Kidney capillary endothelial cell (primary cell): Measurements from ENCODE around the gene SVOP.
"Not testable (repeated sequence)": the region's sequence is repeated elsewhere in the genome, so short reads cannot be mapped to it uniquely, and the experiment has no call there.

Source experiments
- DNase-seq: peaks from one replicate; pipeline ENCODE4 v3.0.0-alpha.2; 2018; ENCODE audit warnings: low spot score

Gene SVOP

GRCh38 chr12:109033239-109034196, 12.7 kb upstream of the SVOP start:
- DNase-seq: no peak

- no peak for DNase-seq
Measured at GRCh38 chr12:109029411-109029810, 8.5 kb upstream of the SVOP start.

GRCh38 chr12:109028624-109029023, 7.8 kb upstream of the SVOP start:
- not testable (repeated sequence) for DNase-seq

GRCh38 chr12:109027767-109028166, 6.9 kb upstream of the SVOP start:
- no peak for DNase-seq

- DNase-seq: no peak
Measured at GRCh38 chr12:109020146-109020795, 597 bp downstream of the SVOP start.

GRCh38 chr12:109018296-109018695, 2.6 kb downstream of the SVOP start:
- no peak for DNase-seq

- no peak for DNase-seq
Measured at GRCh38 chr12:109016978-109017377, 3.9 kb downstream of the SVOP start.

- DNase-seq: no peak
Measured at GRCh38 chr12:109016016-109016415, 4.9 kb downstream of the SVOP start.

GRCh38 chr12:109014984-109015765, 5.7 kb downstream of the SVOP start:
- no peak for DNase-seq

- DNase-seq: no peak
Measured at GRCh38 chr12:109010259-109010658, 10.6 kb downstream of the SVOP start.

GRCh38 chr12:109009766-109010165, 11.1 kb downstream of the SVOP start:
- DNase-seq: no peak

GRCh38 chr12:109004017-109004416, 16.9 kb downstream of the SVOP start:
- DNase-seq: no peak

- no peak for DNase-seq
Measured at GRCh38 chr12:108996320-108996719, 24.5 kb downstream of the SVOP start.

- DNase-seq: no peak
Measured at GRCh38 chr12:108995370-108995992, 25.4 kb downstream of the SVOP start.

GRCh38 chr12:108990103-108990502, 30.8 kb downstream of the SVOP start:
- not testable (repeated sequence) for DNase-seq

- no peak for DNase-seq
Measured at GRCh38 chr12:108989376-108989775, 31.5 kb downstream of the SVOP start.

GRCh38 chr12:108985750-108986149, 35.1 kb downstream of the SVOP start:
- no peak for DNase-seq

GRCh38 chr12:108983227-108983626, 37.6 kb downstream of the SVOP start:
- DNase-seq: no peak

- no peak for DNase-seq
Measured at GRCh38 chr12:108982621-108983219, 38.1 kb downstream of the SVOP start.

GRCh38 chr12:108981835-108982234, 39.0 kb downstream of the SVOP start:
- no peak for DNase-seq

- DNase-seq: no peak
Measured at GRCh38 chr12:108980831-108981618, 39.8 kb downstream of the SVOP start.
